GM12891 (cell line): ENCODE measurements around the gene SMIM27.

Experiments used
- POLR2A ChIP-seq: IDR thresholded peaks from 2 replicates; pipeline ENCODE4 v1.6.1; 2011; ENCODE audit warnings: low read depth, low read length, control low read depth
- POLR2AphosphoS5 ChIP-seq: IDR thresholded peaks from 2 replicates; pipeline ENCODE4 v1.6.1; 2011; ENCODE audit warnings: low read depth, low read length, control low read depth

DNA sequence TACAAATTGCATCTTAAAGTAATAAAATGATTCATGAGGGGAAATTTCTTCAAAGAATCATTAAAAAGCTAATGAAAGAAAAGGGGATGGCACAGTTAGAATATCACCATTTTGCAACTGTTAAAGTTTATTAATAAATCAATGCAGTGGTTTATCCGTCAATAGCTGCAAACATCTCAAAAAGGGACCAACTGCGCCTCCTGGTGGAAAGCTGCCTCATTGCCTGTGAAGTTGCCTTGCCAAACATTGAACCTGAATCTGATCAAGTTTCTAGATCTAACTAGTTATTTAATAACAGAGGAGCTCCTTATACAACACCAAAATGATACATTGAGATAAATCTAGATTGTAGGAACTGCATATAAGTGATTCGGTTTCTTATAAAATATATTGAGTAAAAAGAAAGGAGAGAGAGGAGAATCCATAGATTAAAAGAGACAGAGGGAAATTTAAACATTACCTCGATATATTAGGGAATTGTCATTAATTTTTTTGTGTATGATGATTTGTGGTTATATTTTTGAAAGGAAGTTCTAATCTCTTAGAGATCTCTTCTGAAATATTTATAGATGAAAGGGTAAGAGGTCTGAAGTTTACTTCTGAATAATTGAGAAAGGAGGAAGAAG lies 27.7 kb downstream of the SMIM27 start:
- TF ChIP-seq POLR2A (no peak), POLR2AphosphoS5 (no peak)
